ENCODE data around the gene ZNF660.
"Not testable (repeated sequence)": the region's sequence is repeated elsewhere in the genome, so short reads cannot be mapped to it uniquely, and the experiment has no call there.

The ZNF660 gene
- total RNA-seq: 0.12 to 0.61 (median 0.38) reads per million in 4 donors

DNA sequence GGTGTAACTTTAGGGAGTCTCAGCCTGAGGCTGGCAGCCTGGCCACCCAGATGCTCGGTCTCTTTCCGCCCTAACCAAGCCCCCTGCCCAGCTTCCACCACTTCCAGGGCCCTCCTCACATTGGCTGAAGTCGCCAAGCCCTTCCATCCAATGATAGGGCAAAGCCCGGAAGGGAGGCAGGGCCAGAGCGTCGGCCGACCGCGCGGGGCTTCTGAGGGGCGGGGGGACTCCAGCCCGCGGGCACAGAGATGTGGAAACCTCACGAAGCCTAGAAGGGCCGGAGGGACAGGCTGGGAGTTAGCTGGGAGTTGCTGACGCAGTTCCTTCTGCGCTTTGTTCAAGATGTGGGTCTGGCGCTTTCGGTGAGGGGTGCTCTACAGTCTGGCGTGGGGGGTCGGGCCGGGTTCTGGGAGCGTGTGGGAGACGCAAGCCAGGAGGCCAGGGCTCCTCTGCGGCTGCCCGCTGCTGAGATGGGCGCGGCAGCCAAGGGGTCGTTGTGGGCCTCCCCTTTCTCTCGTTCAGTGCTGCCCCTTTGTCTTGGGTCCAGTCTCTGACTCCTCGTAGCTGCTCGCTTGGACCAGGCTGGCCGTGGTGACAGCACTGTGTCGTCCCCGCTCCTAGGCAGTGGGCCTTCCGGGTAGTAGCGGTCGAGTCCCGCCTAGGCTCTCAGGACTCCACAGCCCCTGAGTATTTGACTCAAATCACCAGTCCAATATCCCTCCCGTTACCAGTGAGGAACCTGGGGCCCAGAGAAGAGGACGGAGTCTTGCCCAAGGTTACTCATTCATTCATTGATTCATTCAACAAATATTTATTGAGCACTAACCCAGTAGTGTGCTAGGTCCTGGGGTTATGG is at the start of gene ZNF660:
ZNF660 (plus strand) TSS at position 319 of the 856 bp plus-strand sequence. CDS start 9,230 bp downstream, outside the sequence.
- DNase-seq: no peak

DNA sequence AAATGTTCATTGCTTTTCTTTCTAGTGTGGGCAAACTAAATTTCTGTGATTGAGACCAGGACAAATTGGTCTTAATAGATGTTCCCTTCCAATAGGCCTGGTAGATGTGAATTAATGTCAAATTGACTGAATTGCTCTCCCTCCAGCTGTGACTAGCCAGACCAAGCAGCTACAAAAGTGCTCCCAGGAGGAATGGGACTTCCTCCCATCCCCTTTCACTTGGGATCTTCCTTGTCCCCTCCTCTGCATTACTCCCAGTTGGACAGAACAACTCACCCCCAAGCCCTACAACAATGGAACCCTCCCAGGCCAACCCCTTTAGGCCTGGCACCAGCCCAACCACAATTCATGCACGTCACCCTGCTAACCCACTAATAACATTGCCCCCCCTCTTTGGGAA is 49.4 kb upstream of the ZNF660 start:
- no peak for DNase-seq

DNA sequence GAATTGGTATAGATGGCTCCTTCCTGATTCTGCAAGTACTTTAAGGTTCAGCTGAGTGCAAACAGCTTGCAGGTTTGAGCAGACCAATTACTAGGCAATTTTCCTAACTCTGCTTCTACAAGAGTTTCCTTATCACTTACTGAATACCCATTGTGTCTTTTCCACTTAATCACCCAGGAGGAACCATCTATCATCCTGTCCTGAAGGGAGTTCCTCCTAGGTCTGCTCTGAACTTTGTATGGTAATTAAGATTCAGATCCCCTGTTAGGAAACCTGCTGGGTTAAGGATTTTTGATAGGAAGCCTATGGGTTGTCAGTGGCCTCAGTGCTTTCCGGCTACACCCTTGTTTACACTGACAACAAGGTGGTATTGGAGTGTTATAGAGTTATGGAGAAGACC is 40.0 kb upstream of the ZNF660 start:
- DNase-seq: not testable (repeated sequence)

DNA sequence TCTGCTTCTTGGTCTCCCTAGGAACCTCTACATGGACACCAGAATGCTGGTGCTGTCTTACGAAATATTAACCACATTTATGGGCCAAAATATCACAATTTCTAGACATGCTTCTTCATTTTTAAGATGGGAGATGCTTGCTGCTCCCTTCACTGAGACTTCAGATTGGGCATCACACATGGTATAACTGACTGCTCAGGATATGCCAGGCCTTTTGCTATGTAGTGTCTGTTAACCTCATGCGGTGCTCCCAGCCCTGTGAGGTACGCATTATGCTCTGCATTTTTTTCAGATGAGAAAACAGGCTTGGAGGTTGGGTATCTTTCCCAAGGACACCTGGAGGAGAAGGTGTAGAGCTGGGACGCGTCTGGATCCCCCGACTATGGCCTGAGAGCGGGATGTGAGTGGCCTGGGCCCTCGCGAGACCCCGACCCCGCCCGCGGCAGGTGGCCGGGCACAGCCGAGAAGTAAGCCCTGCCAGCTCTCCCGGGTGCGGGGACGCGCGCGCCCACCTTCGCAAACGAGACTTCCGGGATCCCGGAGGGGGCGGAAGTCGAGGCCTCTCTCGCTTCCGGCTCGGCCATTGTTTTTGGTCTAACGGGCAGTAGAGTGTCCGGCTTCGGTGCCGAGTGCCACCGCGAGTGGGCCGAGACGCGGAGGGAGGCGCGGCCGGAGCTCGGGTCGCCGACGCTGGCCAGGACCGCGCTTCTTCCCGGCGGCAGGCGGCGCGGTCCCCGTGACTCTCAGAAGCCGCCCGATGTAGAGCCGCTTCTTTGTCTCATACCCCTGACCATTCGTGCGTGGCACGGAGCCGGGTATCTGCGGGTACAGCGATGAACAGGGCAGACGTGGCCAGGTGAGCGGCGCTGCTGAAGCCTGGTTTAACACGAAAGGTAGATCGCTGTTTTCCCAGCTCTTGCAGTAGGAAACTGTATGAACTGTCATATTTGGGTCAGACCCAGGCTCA is 29.9 kb upstream of the ZNF660 start, which contains the start of gene ZKSCAN7:
ZKSCAN7 (plus strand) TSS at position 568 of the 967 bp plus-strand sequence. CDS start 1,855 bp downstream, outside the sequence.
- DNase-seq: peak; percentile 7 to 51 (median 21)

DNA sequence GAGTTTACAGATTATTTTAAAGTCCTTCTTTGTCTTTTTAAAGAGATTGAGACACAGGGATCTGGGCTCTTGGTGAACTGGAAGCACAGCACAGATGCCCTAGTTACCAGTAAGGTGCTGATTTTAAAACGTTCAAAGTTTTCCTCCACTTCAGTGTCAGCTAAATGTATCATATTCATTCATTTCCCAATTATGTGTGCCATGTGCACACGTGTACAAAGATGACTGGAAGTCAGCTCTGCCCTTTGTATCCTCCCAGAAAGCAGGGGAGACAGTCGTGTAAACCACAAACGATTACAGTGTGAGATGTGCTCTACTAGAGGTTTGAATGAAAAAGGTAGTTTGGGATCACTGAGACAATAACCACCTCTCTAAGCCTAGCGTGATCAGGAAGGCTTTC is 29.0 kb upstream of the ZNF660 start:
- peak in 1 of 5 donors; percentile 7 for DNase-seq

DNA sequence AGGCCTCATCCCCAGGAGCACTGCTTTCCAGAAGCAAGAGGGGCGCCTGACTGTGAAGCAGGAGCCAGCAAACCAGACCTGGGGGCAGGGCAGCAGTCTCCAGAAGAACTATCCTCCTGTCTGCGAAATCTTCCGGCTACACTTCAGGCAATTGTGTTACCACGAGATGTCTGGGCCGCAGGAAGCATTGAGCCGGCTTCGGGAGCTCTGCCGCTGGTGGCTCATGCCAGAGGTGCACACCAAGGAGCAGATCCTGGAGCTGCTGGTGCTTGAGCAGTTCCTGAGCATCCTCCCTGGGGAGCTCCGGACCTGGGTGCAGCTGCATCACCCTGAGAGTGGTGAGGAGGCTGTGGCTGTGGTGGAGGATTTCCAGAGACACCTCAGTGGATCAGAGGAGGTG is 27.7 kb upstream of the ZNF660 start:
- no peak for DNase-seq

DNA sequence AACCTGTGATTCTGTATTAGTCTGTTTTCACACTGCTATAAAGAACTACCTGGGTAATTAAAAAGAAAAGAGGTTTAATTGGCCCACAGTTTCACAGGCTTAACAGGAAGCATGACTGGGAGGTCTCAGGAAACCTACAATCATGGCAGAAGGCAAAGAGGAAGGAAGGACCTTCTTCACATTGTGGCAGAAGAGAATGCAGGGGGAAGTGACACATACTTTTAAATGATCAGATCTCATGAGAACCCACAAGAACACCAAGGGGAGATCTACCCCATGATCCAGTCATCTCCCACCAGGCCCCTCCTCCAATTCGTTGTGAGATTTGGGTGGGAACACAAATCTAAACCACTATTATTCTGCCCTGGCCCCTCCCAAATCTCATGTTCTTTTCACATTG is 23.7 kb upstream of the ZNF660 start:
- DNase-seq: no peak

DNA sequence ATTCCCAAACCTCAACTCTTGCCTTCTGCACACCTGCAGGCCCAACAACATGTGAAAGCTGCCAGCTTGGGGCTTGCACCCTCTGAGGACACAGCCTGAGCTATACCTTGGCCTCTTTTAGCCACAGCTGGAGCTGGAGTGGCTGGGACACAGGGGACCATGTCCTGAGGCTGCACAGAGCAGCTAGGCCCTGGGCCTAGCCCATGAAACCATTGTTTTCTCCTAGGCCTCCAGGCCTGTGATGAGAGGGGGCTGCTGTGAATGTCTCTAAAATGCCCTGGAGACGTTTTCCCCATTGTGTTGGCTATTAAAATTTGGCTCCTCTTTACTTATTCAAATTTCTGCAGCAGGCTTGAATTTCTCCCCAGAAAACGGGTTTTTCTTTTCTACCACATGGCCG is 22.6 kb upstream of the ZNF660 start:
- no peak for DNase-seq

DNA sequence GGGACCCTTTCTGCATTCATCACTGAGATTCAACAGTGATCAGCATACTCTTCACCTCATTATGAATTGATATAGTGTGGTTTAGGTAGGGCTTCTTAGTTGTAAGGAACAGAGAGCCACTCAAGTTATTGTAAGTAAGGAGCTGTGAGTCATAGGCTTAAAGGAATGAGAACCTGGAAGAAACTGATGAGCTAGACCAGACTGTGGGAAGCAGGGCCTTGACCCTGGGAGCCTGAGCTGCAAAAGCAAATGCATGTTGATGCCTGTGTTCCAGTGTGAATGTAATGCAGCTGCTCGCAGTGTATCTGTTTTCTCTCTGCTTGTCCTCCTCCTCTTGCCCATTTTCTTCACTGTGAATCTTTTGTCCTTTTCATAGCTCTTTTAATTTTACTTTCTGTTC is 16.2 kb upstream of the ZNF660 start:
- DNase-seq: no peak

DNA sequence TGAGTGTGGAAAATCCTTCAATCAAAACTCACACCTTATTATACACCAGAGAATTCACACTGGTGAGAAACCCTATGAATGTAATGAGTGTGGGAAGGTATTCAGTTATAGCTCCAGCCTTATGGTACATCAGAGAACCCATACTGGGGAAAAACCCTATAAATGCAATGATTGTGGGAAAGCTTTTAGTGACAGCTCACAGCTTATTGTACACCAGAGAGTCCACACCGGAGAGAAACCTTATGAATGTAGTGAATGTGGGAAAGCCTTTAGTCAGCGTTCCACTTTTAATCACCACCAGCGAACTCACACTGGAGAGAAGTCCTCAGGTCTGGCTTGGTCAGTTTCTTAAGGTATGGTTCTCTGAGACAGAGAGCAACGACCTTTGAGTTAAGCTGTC is 13.7 kb upstream of the ZNF660 start:
- no peak for DNase-seq

DNA sequence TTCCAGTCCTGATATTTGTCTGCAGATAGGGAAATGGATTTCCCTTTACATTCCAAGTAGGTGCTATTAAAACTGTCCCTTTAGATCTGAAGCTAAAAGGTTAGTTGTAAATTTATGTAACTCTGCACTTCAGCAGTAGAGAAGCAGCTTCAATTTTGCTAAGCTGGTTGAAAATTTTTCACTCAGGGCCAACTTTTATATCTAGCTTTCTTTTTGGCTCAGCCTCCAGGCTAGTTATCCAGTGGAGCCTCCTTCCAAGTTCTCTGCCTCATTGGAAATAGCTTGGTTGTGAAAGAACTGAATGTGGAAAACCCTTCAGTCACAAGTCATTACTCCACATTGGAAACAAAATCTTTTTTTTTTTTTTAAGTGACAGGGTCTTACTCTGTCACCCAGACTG is 8.2 kb upstream of the ZNF660 start:
- DNase-seq: no peak

DNA sequence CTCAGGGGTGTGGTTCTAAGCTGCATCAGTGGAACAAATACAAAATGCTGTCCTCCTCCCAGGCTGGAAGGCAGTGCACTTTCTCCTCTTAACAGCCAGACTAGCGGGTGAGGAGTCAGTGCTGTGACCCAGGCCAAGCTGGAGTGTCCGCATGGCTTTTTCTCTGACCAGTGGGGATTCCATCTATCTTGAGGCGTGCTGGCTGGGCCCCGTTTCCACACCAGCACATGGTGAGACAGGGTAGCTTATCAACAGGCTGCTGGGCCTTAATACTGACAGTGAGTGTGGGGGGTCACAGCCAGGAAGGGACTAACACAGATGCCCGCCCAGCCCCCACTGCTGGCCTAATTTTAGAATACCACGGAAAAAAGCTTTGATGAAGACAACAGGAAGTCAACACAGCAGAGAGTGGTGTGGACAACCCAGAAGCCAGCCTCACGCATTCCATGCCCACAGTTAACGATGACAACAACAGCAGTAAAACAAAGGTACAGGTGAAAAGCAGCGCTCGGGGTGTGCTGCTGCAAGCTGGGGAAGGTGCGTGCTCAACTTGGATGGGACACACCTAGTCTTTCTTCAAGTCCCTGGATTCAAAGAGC is 7.3 kb upstream of the ZNF660 start:
- not testable (repeated sequence) for DNase-seq

DNA sequence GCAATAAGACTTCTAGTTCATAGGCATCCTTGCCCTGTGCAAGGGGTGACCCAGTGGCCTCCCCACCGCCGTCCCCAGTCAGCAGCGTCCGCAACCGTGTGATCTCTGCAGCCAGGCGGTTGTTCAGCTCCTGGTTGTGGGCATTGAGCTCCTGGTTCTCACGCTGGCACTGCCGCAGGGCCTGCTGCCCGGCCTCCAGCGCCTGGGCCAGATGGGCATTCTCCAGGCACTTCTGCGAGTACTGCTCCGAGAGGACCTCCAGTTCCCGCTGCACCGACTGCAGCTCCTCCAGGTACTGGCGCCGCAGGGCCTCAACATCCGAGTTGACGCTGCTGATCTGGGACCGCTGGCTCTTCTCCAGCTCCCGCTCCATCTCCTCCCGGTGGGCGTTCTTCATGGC is 6.4 kb upstream of the ZNF660 start:
- DNase-seq: not testable (repeated sequence)

DNA sequence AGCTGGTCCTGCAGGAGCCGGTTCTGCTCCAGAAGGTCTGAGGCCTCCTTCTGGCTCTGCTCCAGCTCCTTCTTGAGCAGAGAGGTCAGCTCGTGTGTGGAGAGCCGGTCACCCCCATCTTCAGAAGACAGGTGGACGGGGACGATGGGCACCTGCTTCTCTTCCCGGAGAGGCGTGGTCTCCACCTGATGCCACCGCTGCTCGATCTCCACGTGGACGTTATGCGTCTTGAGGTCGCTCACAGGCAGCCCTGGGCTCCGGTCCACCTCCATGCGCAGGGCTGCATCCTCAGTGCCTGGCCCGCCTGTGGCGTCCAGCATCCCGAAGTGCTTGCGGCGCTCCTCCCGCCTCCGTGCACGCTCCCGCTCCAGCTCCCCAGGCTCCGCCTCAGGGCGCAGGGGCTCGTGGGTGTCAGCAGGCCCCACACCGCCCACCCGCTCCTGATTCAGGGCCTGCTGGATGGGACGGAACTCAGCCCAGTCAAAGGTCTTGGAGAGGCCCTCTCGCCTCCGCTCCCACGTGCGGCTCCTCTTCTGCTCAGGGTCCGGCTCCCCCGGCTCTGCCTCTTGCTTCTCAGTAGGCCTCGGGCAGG is 5.7 kb upstream of the ZNF660 start:
- not testable (repeated sequence) for DNase-seq

DNA sequence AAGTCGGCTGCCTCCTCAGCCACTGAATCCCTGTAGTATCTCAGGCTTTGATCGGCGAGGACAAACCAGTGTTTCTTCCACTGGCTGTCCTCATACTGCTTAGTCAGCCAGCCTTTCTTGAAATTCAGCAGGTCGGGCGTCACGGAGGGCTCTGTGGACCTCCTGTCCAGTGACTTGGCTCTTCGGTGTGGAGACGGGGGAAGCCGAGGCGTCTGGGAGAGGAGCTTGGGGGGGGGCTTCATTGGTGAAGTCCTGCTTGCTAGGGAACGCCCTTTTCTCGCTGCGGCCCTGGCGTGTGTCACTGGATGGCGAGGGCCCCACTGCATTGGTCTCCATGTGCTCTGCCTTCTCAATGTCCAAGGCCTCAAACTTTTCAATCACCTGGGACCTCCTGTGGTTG is 5.0 kb upstream of the ZNF660 start:
- DNase-seq: not testable (repeated sequence)

DNA sequence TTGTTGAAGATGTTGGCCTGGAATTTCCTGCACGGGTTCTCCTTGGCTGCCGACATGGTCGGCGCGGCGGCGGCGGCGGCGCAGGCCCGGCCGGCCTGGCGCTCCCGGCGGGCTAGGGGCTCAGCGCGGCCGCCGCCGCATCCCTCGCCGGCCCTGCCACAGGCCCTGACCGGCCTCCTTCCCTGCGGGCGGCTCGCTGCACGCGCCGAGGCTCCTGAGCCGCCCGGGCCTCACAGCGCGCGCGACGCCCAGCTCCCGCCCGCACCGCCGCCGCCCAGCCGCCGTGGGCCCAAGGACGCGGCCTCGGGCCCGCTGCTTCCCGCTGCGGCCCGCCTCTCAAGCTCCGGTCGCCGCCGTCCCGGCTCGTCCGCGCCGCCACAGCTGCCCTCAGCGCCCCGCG is 3.8 kb upstream of the ZNF660 start:
- DNase-seq: not testable (repeated sequence)

DNA sequence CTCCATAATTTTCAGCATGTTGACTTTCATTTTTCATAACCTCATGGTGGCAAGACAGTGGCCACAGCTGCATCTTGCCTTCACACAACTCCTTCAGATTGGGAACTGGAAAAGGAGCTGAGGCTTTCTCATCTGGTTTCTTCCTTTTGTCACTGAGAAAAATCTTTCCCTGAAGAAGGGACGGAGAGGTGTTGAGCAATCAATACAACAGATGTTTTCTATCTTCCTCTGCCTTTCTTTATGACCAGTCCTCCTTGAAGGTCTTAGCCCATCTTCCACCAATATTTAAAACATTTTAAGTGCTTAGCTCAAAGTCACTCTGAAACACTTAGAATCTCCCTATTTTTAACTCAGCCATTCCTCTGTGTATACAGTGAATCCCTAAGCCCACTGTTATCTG is 11.9 kb downstream of the ZNF660 start:
- no peak for DNase-seq

DNA sequence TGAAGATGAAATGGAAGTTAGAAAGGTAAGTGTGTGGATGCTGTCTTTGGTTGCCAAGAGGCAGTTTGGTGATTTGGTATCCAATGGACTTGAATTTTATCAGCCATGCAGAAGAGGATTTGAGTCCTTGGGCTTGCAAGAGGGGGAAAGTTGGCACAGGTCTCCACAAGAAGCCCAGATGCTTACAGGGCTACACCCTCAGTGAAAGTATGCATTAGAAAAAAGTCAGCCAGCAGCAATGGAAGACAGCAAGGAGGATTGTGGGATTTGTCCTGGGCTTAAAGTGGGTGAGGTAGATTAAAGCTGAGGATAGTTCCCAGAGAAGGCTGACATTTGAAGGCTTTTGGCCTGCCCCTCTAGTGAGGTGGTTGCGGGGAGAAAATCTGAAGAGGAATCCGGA is 17.0 kb downstream of the ZNF660 start:
- DNase-seq: no peak

DNA sequence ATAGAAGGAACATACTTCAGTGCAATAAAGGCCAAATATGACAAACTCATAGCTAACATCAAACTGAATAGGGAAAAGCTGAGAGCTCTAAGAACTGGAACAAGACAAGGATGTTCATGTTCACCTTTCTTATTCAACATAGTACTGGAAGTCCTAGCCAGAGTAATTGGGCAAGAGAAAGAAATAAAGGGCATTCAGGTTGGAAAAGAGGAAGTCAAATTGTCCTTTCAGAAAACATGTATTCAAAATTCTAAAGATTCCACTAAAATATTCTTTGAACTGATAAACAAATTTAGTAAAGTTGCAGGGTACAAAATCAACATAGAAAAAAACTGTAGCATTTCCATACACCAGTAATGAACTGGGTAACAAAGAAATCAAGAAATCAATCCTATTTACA is 27.9 kb downstream of the ZNF660 start:
- DNase-seq: no peak

DNA sequence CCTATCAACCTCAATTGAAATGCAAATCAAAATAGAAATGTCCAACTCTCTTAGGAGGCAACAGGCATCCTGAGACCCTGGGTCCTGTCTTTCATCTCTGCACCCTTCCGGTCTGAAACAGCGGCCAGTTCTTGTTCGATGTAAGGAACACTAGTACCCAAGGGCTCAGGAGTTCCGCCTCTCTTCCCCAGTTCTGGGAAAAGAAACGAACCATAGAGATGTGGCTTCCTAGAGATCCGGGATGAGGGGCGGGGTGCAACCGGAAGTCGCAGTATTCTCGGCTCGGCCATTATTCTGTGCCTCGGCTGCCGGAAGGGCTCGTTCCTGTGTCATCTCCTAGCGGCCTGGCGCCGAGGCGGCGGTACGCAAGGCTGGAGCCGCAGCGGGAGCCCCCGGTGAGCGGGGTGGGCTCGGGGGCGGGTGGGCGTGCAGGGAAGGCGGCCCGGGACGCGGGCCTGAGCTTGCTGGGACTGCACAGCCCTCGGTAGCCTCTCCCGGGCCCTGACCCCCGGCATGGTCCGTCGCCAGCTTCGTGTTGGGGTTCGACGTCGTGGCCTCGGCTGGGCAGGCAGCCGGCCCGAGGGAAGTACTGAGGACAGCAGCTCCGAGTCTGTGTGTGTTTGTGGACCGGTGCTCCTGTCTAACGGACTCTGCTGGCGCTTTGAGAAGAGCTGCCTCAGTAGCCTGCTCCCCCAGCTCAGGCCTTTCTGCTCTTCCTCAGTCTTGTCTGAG is 40.2 kb downstream of the ZNF660 start, which contains the start of gene ZNF197:
ZNF197 (plus strand) TSS at position 288 of the 732 bp plus-strand sequence. CDS start 4,119 bp downstream, outside the sequence.
- peak in 4 of 5 donors; percentile 11 to 76 (median 21) for DNase-seq

DNA sequence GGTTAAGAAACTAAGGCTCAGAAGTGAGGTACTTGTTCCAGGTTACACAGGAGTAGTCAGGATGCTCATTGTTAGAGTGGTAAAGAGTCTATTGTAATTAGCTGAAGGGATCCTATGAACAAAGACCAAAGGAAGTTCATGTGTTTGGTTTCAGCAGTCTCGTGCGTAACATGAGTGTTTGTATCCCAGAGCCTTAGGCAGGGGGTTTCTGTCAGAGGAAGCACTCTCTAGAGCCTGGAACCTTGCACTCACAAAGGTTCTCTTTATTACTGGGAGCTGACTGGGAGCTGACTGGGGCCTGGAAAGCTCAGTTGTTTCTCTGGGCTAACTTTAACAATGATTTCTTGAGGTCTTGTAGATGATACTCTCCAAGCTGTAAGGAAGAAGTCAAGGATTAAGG is 44.0 kb downstream of the ZNF660 start:
- no peak for DNase-seq

DNA sequence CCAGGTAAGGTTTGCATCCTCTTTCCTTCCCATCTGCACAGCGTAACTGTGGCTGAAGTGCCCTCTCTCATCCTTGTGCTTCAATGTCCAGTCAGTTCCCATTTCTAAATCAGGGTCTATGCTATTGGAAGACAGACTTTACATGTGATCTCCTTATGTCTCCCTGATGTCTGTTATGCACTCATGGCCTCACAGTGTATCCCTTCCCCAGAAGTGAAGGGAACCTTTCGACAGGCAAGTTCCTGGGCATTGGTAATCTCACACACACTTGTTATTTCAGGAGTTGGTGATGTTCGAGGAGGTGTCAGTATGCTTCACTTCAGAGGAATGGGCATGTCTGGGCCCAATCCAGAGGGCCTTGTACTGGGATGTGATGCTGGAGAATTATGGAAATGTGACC is 47.4 kb downstream of the ZNF660 start:
- DNase-seq: no peak

All from T-helper 1 cell (primary cell).